GM19455 (cell line): ENCODE results near the gene AMOTL1.
"Not testable (repeated sequence)": the region's sequence is repeated elsewhere in the genome, so short reads cannot be mapped to it uniquely, and the experiment has no call there.

Experiments used
- ATAC-seq: cut with Tn5 transposase; IDR thresholded peaks from one replicate; pipeline ENCODE4 v1.9.1; 2021; ENCODE audit not compliant: unreplicated experiment

AMOTL1 gene

GRCh38 chr11:94790661-94791180, 22.6 kb downstream of the AMOTL1 start:
- no peak for ATAC-seq

DNA sequence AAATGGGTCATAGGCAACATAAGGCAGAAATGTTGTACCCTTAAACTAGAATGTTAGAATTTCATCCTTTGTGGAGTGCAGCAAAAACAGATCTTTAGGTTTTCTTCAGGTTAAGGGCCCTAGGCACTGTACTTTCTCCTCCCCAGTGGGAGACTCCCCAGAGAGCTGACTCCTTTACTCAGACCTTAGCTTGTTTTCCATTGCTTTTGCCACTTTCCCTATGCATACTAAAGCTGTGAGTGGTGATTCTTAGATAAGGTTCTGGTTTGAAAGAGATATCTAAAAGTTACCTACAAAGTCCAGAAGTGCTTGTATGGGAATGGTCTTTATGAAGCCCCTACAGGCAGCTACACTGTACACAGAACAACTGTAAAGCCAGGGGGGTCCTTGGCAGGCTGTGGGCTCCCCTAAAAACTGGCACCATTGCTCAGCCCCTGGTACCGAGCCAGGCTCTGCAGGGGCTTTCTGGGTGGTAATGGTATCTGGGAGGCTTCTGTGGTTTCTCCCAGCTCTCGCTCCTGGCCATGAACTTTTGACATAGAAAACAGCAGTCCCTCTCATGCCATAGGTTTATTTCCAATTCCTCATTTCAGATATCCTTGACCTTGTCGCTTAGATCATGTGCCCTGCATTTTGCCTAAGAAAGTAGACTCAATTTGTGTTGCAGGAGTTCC, 23.2 kb downstream of the AMOTL1 start:
- ATAC-seq = no peak

DNA sequence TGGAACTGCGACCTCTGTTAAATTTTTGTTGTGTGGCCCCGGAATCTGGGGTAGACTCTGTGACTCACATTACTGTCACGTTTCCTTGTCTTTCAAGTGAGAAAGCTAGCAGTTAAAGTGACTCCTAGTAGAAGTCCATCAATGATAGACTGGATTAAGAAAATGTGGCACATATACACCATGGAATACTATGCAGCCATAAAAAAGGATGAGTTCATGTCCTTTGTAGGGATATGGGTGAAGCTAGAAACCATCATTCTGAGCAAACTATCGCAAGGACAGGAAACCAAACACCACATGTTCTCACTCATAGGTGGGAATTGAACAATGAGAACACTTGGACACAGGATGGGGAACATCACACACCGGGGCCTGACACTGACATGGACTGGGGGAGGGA, 23.8 kb downstream of the AMOTL1 start:
- ATAC-seq = not testable (repeated sequence)

- no peak for ATAC-seq
These were observed 24.3 kb downstream of the AMOTL1 start for GRCh38 chr11:94792451-94792850.

- no peak for ATAC-seq
These were observed 24.8 kb downstream of the AMOTL1 start for GRCh38 chr11:94793002-94793401.

DNA sequence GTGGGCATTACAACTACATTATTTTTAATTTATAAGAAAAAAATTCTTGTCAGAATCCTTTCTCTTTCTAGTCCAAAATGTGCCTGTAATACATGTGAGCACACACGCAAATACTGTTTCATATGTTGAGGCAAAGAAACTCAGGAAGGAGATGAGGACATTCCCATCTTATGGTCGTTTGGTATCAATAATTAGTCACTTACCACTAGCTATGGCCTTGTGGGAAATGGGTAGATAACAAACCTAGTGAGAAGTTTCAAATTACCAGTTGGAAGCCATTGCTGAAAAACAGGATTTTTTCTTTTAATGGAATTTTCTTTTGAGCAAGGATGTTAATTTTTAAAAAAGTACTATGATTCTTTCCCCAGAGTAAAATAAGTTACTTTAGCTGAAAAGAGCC, 25.7 kb downstream of the AMOTL1 start:
- no peak for ATAC-seq

- no peak for ATAC-seq
These were observed 26.4 kb downstream of the AMOTL1 start for GRCh38 chr11:94794287-94795168.

DNA sequence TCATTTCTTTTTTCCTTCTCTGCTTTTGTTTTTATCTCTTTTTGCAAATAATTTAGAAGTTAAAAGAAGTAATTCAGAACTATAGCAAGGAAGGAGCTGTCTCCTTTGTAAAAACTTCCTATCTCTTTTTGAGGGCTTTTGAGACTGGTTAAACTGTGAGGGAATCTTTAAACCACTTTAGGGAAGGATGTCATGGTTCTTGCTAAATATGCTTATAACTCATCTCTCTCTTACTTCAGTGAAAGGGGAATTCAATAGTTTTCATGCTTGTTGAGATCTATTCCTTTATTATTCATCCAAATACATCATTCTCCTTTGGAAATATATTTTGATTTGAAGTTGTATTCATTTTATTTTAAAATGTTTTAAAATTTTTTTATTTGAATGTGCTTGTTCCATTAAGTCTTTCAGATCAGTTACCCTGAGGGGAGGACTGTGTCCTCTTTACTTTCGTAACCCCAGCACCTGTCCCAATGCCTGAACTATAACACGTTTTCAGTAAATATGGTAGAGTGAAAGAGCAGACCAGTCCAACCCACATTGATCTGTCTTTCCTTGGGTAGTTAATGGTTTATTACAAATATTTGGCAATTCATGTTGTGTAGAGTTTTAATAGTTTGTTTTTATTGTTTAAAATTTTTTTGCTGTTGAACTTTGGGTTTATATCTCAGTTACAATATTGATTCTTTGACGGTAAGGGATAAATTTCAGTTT, 27.5 kb downstream of the AMOTL1 start:
- ATAC-seq = no peak

DNA sequence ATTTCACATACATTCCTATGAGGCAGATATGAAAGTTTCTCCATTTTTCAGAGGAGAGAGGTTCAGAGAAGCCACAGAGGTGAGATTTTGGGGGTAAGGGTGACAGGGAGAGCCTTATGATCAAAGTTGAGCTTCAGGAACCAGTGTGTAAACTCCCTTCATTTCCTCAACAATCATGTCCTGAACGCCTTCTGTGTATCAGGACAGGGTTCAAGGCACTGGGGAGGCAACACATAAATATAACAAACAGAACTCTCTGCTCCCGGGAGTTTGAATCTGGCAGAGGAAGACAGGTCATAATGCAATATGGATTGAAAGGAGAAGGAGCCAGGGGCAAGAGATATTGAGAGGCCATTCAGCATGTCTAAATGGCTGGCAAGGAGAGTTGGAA, 28.0 kb downstream of the AMOTL1 start:
- no peak for ATAC-seq

- ATAC-seq = no peak
These were observed 28.7 kb downstream of the AMOTL1 start for GRCh38 chr11:94796863-94797262.

DNA sequence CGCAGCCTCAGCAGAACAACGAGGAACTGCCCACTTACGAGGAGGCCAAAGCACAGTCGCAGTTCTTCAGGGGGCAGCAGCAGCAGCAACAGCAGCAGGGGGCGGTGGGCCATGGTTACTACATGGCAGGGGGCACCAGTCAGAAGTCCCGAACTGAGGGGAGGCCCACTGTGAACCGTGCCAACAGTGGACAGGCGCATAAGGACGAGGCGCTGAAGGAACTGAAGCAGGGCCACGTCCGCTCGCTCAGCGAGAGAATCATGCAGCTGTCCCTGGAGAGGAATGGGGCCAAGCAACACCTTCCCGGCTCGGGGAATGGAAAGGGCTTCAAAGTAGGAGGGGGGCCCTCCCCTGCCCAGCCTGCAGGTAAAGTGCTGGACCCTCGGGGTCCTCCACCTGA, 31.6 kb downstream of the AMOTL1 start:
- ATAC-seq = no peak

- ATAC-seq = no peak
These were observed 32.3 kb downstream of the AMOTL1 start for GRCh38 chr11:94800414-94800813.

DNA sequence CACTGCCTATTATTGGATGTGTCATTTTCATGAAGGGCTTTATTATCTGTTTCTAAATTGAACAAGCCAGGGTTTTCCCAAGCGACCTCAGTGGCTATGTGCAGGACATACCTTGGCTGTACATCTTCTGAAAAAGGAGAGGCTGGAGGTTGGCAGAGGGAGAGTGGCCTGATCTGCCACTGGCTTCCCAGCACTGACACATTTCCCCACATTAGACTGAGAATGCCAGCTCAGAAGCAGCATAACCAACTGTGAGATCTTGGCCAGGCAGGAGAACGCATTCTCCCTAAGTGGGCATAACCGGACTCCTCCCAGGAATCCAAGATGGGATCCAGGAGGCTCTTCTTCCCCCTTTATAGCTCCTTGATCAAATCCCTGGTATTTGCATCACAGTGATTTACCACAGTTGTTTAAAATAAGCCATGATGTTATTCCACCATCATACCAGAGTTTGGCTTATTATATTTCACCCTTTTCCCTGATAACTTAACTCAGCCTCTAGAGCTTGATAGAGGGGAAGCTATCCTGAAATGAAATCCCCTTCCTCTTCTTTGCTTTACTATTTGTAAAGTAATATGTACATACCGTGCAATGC, 33.8 kb downstream of the AMOTL1 start:
- ATAC-seq = no peak

DNA sequence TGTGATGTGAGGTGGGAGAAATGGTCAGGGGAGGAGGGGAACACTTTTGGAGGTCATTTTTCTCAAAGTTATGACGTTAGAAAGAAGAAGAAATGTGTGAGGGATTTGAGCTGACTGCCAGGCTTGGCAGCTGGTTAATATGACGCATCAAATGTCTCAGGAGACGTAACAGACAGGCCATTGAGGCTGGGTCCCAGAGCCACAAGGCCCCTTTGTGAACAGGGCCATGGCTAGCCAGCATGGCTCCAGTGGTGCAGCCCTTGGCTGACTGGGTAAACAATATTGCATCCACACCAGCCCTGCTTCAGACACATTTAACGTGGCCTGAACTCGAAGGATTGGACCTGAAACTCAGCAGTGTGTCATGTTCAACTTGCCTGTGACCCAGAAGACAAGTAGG, 34.3 kb downstream of the AMOTL1 start:
- ATAC-seq = no peak

DNA sequence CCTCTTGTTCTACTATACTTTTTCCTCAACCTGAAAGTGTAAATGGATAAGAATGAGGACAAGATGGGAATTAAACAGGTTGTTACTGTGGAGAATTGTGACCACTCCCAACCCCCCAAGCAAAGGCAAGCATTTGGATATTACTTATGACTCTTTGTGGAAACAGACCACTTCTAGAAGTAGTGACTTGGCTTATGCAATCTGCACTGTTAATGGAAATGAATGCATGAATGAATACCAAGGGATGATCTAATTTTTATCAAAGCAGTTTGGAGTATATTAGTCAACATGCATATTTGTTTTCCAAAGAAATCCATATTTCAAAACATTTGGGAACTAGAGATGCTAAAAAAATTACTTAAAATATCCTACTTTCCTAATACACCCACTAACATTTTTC, 35.3 kb downstream of the AMOTL1 start:
- no peak for ATAC-seq

DNA sequence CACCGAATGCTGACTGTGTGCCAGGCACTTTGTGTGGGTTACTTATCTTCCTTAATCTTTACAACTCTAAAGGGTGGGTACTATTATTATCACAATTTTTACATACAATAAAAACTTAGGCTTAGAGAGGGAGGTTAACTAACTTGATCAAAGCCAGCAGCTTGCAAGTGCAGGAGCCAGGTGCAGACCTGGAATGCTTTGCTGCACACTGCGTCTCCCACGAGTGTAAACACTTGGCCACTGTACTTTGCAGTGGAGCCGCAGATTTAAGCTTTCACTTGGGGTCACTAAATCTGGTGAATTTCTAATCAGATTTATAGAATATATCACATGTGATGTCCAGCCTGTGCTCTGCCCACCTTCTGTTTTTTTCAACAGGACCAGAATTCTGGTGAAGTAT, 36.7 kb downstream of the AMOTL1 start:
- ATAC-seq = no peak

GRCh38 chr11:94806014-94806413, 37.9 kb downstream of the AMOTL1 start:
- no peak for ATAC-seq

GRCh38 chr11:94806419-94806818, 38.3 kb downstream of the AMOTL1 start:
- no peak for ATAC-seq

GRCh38 chr11:94809251-94809650, 41.1 kb downstream of the AMOTL1 start:
- ATAC-seq = no peak

GRCh38 chr11:94812724-94813720, 44.9 kb downstream of the AMOTL1 start:
- ATAC-seq = not testable (repeated sequence)
